ENCODE data around the gene SAMD5. TPM values are rescaled to one million over a fixed set of nuclear protein-coding genes. Genes with fewer than 3 reads are reported as not detected.

The SAMD5 gene
- total and polyA plus RNA-seq, 10 of the 15 experiments (the other 5 are each of a cell fraction or from before 2014, with no cell fraction given): 0.01 to 0.23 (median 0.05) TPM; not detected in 5

- in situ Hi-C loops (cut with MboI) (no loop called here), intact Hi-C loops (cut with micrococcal nuclease; ENCODE audit: unreplicated experiment) (no loop called here)
- no peak for FAIRE-seq
- no peak for TF ChIP-seq IRF3 (IDR thresholded peaks at IDR 0.05)
- TF ChIP-seq CEBPZ (IDR thresholded peaks at IDR 0.05; ENCODE audit: low read depth, low read length): no peak
- no peak for TF ChIP-seq IRF5 (IDR thresholded peaks at IDR 0.05; ENCODE audit: borderline replicate concordance)
- no peak for TF ChIP-seq IKZF1 (conservative IDR thresholded peaks at IDR 0.05)
- TF ChIP-seq HDAC2 (IDR thresholded peaks at IDR 0.05): no peak
- TF ChIP-seq CBX5 (IDR thresholded peaks at IDR 0.05; ENCODE audit: low read depth): no peak
- TF ChIP-seq RCOR1 (conservative IDR thresholded peaks at IDR 0.05; ENCODE audit: low read depth, low read length): no peak
- no peak for TF ChIP-seq MXI1 (IDR thresholded peaks at IDR 0.05; ENCODE audit: low read depth, low read length)
- TF ChIP-seq BMI1 (IDR thresholded peaks at IDR 0.05; ENCODE audit: borderline replicate concordance): no peak
- no peak for TF ChIP-seq CBX3 (IDR thresholded peaks at IDR 0.05; ENCODE audit: borderline replicate concordance, low read depth)
- TF ChIP-seq NRF1 (conservative IDR thresholded peaks at IDR 0.05; ENCODE audit: low read depth, low read length): no peak
- no peak for TF ChIP-seq JUND (IDR thresholded peaks at IDR 0.05; ENCODE audit: low read depth, low read length)
- no peak for TF ChIP-seq CHD4 (IDR thresholded peaks at IDR 0.05)
- no peak for TF ChIP-seq CREM (IDR thresholded peaks at IDR 0.05; ENCODE audit: low read depth)
- no peak for TF ChIP-seq ZZZ3 (IDR thresholded peaks at IDR 0.05; ENCODE audit: control insufficient read depth, insufficient read length, low read depth)
- TF ChIP-seq ZBTB4 (CRISPR knock-in tag; IDR thresholded peaks at IDR 0.05): no peak
- no peak for TF ChIP-seq JUNB (IDR thresholded peaks at IDR 0.05)
Measured at GRCh38 chr6:147604373-147604772, 95.9 kb downstream of the SAMD5 start.

More at GRCh38 chr6:147604373-147604772, 95.9 kb downstream of the SAMD5 start:
- ChIA-PET SMC1A (ENCODE audit: uncharacterized antibody, unreplicated experiment) (no interaction called here), POLR2A (no interaction called here), CTCF (no interaction called here), RAD21 (ENCODE audit: unreplicated experiment) (no interaction called here)
- no TSS peak for BruUV-seq (replicated peaks)
- Histone ChIP-seq H3K27me3 (replicated peaks in 1 of 2; ENCODE audit: control insufficient read depth in 2 of 2, insufficient read depth in 2 of 2, low read length in 1 of 2) (no peaks in the 10 kb centered on the region), H3K79me2 (ENCODE audit: control insufficient read depth, insufficient read depth, low read length) (no peaks in the 10 kb centered on the region), H3K9me3 (replicated peaks; ENCODE audit: control insufficient read depth, insufficient read depth, low read length) (no peaks in the 10 kb centered on the region), H3K4me3 (no peak overlapping the region), H2AFZ (ENCODE audit: control insufficient read depth, low read depth, low read length) (no peak overlapping the region), H3K27ac (ENCODE audit: control insufficient read depth, insufficient read depth) (no peak overlapping the region), H4K20me1 (ENCODE audit: control insufficient read depth, insufficient read depth) (no peaks in the 10 kb centered on the region), H3K9ac (ENCODE audit: control insufficient read depth, insufficient read depth, low read length) (no peak overlapping the region), H3K36me3 (ENCODE audit: control insufficient read depth in 2 of 2, insufficient read depth in 2 of 2, low read length in 1 of 2) (no peaks in the 10 kb centered on the region), H3K4me1 (ENCODE audit: control insufficient read depth, insufficient read depth, low read length) (no peaks in the 10 kb centered on the region), H3K4me2 (ENCODE audit: control insufficient read depth, insufficient read depth) (no peak overlapping the region)
- DNase-seq (ENCODE audit: low read depth, low spot score) (no peak), ATAC-seq (no peak)
- WGBS (ENCODE audit: insufficient coverage, insufficient replicate concordance, low lambda C conversion rate, missing lambda C conversion rate): 22% methylated on average over 4 of the region's 4 CpGs
